Smooth muscle cell (in vitro differentiated cells): ENCODE data around the gene SYNPO. TPM values are rescaled to one million over a fixed set of nuclear protein-coding genes. Genes with fewer than 3 reads are reported as not detected.

Experiments used
- DNase-seq: peaks from one replicate; lab custom pipeline; 2025; ENCODE audit not compliant: unreplicated experiment; lab: John Stamatoyannopoulos, UW
- H2AFZ ChIP-seq: fragments of 200-600 bp; sonication (generic); 2 replicates; pipeline ENCODE4 v1.6.0; 2016; ENCODE audit warnings: antibody characterized with exemption, low read depth, mild to moderate bottlenecking
- H3F3A ChIP-seq: fragments of 200-600 bp; sonication (generic); 2 replicates; pipeline ENCODE4 v1.6.0; 2017; ENCODE audit warnings: antibody characterized with exemption, low read depth
- H3K27ac ChIP-seq: fragments of 200-600 bp; sonication (generic); 2 replicates; pipeline ENCODE4 v1.5.1; 2016; ENCODE audit warnings: low read depth, mild to moderate bottlenecking
- H3K27me3 ChIP-seq: fragments of 200-600 bp; sonication (generic); 2 replicates; pipeline ENCODE4 v1.6.1; 2016; ENCODE audit warnings: low read depth, mild to moderate bottlenecking
- H3K36me3 ChIP-seq: fragments of 200-600 bp; sonication (generic); 2 replicates; pipeline ENCODE4 v1.5.1; 2016; ENCODE audit warnings: low read depth
- H3K4me1 ChIP-seq: fragments of 200-600 bp; sonication (generic); 2 replicates; pipeline ENCODE4 v1.5.1; 2016; ENCODE audit warnings: low read depth
- H3K4me2 ChIP-seq: fragments of 200-600 bp; sonication (generic); 2 replicates; pipeline ENCODE4 v1.6.0; 2016; ENCODE audit warnings: mild to moderate bottlenecking
- H3K4me3 ChIP-seq: fragments of 200-600 bp; sonication (generic); 2 replicates; pipeline ENCODE4 v1.5.1; 2016; ENCODE audit warnings: mild to moderate bottlenecking
- H3K79me2 ChIP-seq: fragments of 200-600 bp; sonication (generic); 2 replicates; pipeline ENCODE4 v1.6.0; 2016; ENCODE audit warnings: low read depth, mild to moderate bottlenecking
- H3K9ac ChIP-seq: fragments of 200-600 bp; sonication (generic); 2 replicates; pipeline ENCODE4 v1.6.0; 2016; ENCODE audit warnings: low read depth
- H3K9me3 ChIP-seq: fragments of 200-600 bp; sonication (generic); replicated peaks from 2 replicates; pipeline ENCODE4 v1.5.1; 2016; ENCODE audit warnings: low read depth
- H4K20me1 ChIP-seq: fragments of 200-600 bp; sonication (generic); 2 replicates; pipeline ENCODE4 v1.6.0; 2016; ENCODE audit warnings: low read depth
- WGBS: methylation state at CpG from one replicate; pipeline ENCODE4 v1.1.7; 2016; ENCODE audit warnings: low lambda C conversion rate; 5-methylcytosine and 5-hydroxymethylcytosine counted together
- polyA plus RNA-seq: library from polyadenylated mRNA; unstranded; fragments of >200 nt; fragmentation: Nextera tagmentation; extraction: Ambion mirVana; gene quantifications from 2 replicates; pipeline ENCODE4 v1.2.1, GENCODE V29; 2016
- total RNA-seq: library from RNA; depleted of rRNA; stranded (reverse); fragments of >200 nt; gene quantifications from 2 replicates; pipeline ENCODE4 v1.2.3, GENCODE V29; 2014
- TF ChIP-seq, protein P1 (sequence below): fragments of 200-600 bp; sonication (generic); IDR thresholded peaks from 2 replicates; pipeline ENCODE4 v1.5.1; 2017; ENCODE audit warnings: borderline replicate concordance, mild to moderate bottlenecking, antibody characterized with exemption; ENCODE audit not compliant: insufficient read depth, poor library complexity, severe bottlenecking

The SYNPO gene
- total and polyA plus RNA-seq, 2 experiments from 2014 or later: 34.2 to 46.4 TPM

- DNase-seq: no peak
- H3K79me2 ChIP-seq: no peaks in the 10 kb centered on the region
- H2AFZ ChIP-seq: no peak overlapping the region
- 96% methylated on average over 4 of the region's 4 CpGs for WGBS
- peaks cover 5% of the 10 kb centered on the region for H3K4me1 ChIP-seq
- no peaks in the 10 kb centered on the region for H4K20me1 ChIP-seq
- H3K4me2 ChIP-seq: no peak overlapping the region
- H3K27me3 ChIP-seq: no peaks in the 10 kb centered on the region
- TF ChIP-seq, protein P1, sequence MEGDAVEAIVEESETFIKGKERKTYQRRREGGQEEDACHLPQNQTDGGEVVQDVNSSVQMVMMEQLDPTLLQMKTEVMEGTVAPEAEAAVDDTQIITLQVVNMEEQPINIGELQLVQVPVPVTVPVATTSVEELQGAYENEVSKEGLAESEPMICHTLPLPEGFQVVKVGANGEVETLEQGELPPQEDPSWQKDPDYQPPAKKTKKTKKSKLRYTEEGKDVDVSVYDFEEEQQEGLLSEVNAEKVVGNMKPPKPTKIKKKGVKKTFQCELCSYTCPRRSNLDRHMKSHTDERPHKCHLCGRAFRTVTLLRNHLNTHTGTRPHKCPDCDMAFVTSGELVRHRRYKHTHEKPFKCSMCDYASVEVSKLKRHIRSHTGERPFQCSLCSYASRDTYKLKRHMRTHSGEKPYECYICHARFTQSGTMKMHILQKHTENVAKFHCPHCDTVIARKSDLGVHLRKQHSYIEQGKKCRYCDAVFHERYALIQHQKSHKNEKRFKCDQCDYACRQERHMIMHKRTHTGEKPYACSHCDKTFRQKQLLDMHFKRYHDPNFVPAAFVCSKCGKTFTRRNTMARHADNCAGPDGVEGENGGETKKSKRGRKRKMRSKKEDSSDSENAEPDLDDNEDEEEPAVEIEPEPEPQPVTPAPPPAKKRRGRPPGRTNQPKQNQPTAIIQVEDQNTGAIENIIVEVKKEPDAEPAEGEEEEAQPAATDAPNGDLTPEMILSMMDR: no peak
- no peaks in the 10 kb centered on the region for H3F3A ChIP-seq
- H3K27ac ChIP-seq: no peak overlapping the region
- no peak overlapping the region for H3K9ac ChIP-seq
- H3K36me3 ChIP-seq: no peaks in the 10 kb centered on the region
- H3K4me3 ChIP-seq: no peak overlapping the region
- no peaks in the 10 kb centered on the region for H3K9me3 ChIP-seq
Observed at GRCh38 chr5:150614661-150615060, 25.8 kb upstream of the SYNPO start.

DNA sequence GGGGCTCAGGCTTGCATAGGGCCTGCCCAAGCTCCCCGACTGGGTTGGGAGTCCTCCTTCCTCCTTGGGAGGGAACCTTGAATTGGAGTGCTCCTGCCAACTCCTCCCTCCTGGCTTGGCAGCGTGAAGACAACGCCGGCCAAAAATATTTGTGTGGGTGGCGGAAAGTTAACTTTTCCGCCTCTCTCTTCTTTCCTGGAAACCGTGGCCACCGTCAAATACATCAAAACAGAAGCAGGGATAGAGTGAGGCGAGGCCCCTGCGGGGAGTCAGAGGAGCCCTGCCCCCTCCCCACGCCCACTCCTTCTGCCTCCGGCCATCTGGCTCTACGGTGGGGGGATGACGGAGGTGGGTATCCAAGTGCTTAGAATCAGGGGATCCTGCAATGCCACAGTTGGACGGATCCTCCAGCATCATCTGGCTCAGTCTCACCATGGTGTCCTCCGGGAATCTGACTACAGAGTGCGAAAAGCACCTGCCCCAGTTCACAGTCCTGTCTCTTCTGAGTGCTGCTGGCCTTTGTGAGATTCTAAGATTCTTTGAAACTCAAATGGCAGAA lies 25.2 kb upstream of the SYNPO start:
- H3K9ac ChIP-seq: no peak overlapping the region
- TF ChIP-seq, protein P1: no peak
- no peaks in the 10 kb centered on the region for H3K27me3 ChIP-seq
- peaks cover 5% of the 10 kb centered on the region for H3K4me1 ChIP-seq
- H3K27ac ChIP-seq: peak overlapping the region; percentile 42
- no peak overlapping the region for H3K4me2 ChIP-seq
- no peaks in the 10 kb centered on the region for H3K36me3 ChIP-seq
- no peak overlapping the region for H2AFZ ChIP-seq
- DNase-seq: no peak
- no peaks in the 10 kb centered on the region for H3K79me2 ChIP-seq
- no peaks in the 10 kb centered on the region for H4K20me1 ChIP-seq
- no peaks in the 10 kb centered on the region for H3K9me3 ChIP-seq
- no peaks in the 10 kb centered on the region for H3F3A ChIP-seq
- 31% methylated on average over 17 of the region's 17 CpGs for WGBS
- no peak overlapping the region for H3K4me3 ChIP-seq

- DNase-seq: no peak
- Histone ChIP-seq H2AFZ (no peak overlapping the region), H3K27ac (peak overlapping the region; percentile 42), H3K9ac (no peak overlapping the region), H3K27me3 (no peaks in the 10 kb centered on the region), H3F3A (peaks cover 4% of the 10 kb centered on the region), H4K20me1 (no peaks in the 10 kb centered on the region), H3K4me1 (peaks cover 5% of the 10 kb centered on the region), H3K4me3 (no peak overlapping the region), H3K9me3 (no peaks in the 10 kb centered on the region), H3K4me2 (no peak overlapping the region), H3K79me2 (no peaks in the 10 kb centered on the region), H3K36me3 (no peaks in the 10 kb centered on the region)
- TF ChIP-seq, protein P1: no peak
- WGBS: 80% methylated on average over 5 of the region's 5 CpGs
Observed at GRCh38 chr5:150616024-150616470, 24.4 kb upstream of the SYNPO start.

DNA sequence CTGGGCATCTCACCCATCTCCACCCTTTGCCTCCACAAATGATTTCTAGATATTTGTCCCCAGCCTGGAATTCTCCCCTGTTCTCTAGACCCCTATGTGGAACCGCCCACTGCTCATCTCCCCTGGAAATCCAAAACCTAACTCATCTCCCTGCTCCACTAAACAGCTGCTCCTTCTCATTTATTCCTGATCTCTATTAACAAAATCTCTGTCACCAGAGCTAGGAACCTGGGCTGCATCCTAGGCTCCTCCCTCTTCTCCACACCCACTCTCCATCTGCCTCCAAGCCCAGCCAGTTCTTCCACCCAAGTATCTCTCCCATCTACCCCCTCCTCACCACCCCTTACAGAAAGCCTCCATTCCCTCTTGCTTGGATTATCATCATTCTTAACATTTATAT lies 24.0 kb upstream of the SYNPO start:
- Histone ChIP-seq H3K4me2 (no peak overlapping the region), H2AFZ (no peak overlapping the region), H4K20me1 (no peaks in the 10 kb centered on the region), H3K4me3 (no peak overlapping the region), H3K36me3 (no peaks in the 10 kb centered on the region), H3K27ac (no peak overlapping the region), H3K4me1 (peaks cover 5% of the 10 kb centered on the region), H3K79me2 (no peaks in the 10 kb centered on the region), H3F3A (peaks cover 4% of the 10 kb centered on the region), H3K9me3 (no peaks in the 10 kb centered on the region), H3K27me3 (no peaks in the 10 kb centered on the region), H3K9ac (no peak overlapping the region)
- 100% methylated on average over 1 of the region's 1 CpG for WGBS
- TF ChIP-seq, protein P1: no peak
- no peak for DNase-seq
